ENCODE results near the gene ACAN.

Gene ACAN

DNA sequence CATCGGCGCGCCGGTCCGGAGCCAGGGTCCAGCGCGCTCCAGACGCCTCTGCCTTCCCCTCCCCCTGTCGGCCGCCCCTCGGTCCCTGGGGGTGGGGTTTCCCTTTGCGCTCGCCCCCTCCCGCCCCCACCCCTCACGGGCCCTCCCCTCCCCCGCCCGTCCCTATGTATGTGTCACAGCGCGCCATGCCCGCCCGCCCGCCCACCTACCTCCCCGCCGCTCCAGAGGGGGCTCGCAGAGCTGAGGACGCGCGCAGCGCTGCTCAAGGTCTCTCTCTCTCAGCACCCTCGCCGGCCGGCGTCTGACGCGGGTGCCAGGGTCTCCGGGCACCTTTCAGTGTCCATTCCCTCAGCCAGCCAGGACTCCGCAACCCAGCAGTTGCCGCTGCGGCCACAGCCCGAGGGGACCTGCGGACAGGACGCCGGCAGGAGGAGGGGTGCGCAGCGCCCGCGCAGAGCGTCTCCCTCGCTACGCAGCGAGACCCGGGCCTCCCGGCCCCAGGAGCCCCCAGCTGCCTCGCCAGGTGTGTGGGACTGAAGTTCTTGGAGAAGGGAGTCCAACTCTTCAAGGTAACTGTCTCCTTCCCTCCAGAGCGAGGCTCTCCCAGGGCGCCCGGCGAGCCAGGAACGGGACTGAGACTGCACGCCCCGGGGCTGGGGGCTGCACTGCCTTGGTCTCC is at the start of gene ACAN:
TSS of gene ACAN (plus strand) at position 196 of the 679 bp plus-strand sequence. CDS start 32,771 bp downstream, outside the sequence.
- Mint-ChIP-seq H3K4me1 (ENCODE audit: low read depth) (peaks cover 16% of the 10 kb centered on the region), H3K9me3 (ENCODE audit: low read depth) (no peaks in the 10 kb centered on the region), H3K36me3 (no peaks in the 10 kb centered on the region), H3K4me3 (peak within 1 kb of the TSS; percentile 80), H3K27ac (no peak within 1 kb of the TSS), H3K27me3 (peaks cover 43% of the 10 kb centered on the region)

DNA sequence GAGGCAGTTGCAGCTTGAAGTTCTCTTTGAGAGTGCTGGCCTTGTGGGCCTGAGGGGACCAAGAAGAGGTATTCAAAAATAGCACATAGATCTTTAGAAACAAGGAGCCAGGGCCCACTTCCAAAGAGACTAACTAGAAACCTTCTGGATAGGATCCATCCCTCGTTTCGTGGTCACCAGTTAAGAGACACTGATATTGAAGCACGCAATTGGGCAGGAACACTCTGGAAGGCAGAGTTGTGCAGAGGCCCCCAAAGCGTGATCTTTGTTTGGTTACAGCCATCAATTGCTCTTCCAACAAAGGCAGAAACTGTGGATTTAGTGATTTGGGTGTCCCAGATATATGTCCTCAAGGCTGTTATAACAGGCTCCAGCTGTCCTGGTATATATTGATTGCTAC is 46.7 kb upstream of the ACAN start:
- Mint-ChIP-seq H3K36me3 (no peaks in the 10 kb centered on the region), H3K4me1 (ENCODE audit: low read depth) (no peaks in the 10 kb centered on the region), H3K9me3 (ENCODE audit: low read depth) (no peaks in the 10 kb centered on the region), H3K4me3 (no peak overlapping the region), H3K27me3 (no peaks in the 10 kb centered on the region), H3K27ac (no peak overlapping the region)

DNA sequence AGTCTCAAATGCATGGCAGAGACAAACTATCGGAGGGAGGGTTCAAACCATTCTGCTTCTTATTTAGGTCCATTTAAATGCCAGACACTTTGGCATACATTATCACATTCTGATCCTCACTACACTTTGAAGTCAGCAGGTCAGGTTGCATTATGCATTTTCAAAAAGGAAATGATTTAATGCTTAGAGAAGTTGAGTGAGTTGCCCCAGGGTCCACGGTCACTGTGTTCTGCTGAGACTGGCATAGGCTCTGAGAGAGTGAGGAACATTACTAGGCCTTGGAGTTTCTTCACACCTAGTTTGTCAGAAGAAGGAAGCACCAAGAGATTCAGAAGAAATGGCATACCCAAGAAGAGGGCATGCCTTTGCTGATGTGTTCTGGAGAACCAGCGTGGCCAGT is 46.3 kb upstream of the ACAN start:
- Mint-ChIP-seq H3K9me3 (ENCODE audit: low read depth) (no peaks in the 10 kb centered on the region), H3K27ac (no peak overlapping the region), H3K4me3 (no peak overlapping the region), H3K4me1 (ENCODE audit: low read depth) (no peaks in the 10 kb centered on the region), H3K36me3 (no peaks in the 10 kb centered on the region), H3K27me3 (no peaks in the 10 kb centered on the region)

DNA sequence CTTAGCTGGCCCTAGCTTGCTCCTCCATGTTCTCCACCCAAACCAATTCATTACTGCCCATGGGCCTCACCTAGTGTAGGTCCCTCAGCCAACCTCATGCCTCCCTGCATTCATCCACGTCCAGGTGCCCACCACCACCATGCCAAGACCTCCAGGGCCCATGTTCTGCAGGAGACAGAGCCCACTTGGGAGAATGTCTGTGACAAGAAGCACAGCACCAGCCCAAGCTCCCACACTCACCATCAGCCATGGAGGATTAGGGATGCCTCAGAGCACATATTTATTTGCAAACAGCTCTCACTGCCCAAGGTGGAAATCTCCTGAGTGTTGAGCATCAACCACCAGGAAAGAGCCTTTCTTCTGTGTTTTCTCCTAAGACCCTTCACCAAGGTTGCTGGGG is 43.4 kb upstream of the ACAN start:
- peaks cover 1% of the 10 kb centered on the region for H3K27me3 Mint-ChIP-seq
- no peak overlapping the region for H3K27ac Mint-ChIP-seq
- H3K9me3 Mint-ChIP-seq (ENCODE audit: low read depth) = no peaks in the 10 kb centered on the region
- H3K4me1 Mint-ChIP-seq (ENCODE audit: low read depth) = no peaks in the 10 kb centered on the region
- no peak overlapping the region for H3K4me3 Mint-ChIP-seq
- no peaks in the 10 kb centered on the region for H3K36me3 Mint-ChIP-seq

DNA sequence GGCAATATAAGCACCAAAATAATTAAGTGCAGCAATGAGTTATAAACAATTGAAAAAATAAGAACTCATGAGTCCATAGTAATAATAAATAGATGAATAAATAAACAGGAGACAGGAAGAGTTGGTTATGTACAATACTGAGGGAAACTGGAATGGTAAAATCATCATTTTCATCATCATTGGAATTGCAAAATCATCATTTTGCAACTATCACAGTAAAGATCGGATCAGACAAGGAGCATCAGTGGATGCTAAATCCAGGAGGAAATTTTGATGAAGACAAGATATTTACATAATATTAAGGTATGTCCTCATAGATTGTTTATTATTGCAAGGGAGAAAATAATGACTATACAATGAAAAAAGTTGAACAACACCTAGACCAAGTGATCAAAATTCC is 38.8 kb upstream of the ACAN start:
- Mint-ChIP-seq H3K36me3 (no peaks in the 10 kb centered on the region), H3K27me3 (peaks cover 12% of the 10 kb centered on the region), H3K4me3 (no peak overlapping the region), H3K27ac (no peak overlapping the region), H3K4me1 (ENCODE audit: low read depth) (no peaks in the 10 kb centered on the region), H3K9me3 (ENCODE audit: low read depth) (no peaks in the 10 kb centered on the region)

DNA sequence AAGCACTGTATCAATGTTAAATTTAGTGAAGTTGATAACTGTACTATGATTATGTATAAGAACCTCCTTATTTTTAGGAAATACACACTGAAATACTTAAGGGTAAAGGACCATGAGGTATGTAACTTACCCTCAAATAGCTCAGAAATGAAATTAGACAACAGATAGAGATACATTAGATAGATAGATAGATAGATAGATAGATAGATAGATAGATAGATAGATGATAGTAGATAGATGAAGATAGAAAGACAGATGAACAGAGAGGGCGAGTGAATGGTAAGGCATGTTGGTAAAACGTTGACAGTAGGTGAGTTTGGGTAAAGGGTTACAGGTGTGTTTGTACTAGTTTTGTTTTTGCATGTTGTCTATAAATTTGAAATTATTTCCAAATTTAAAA is 38.0 kb upstream of the ACAN start:
- Mint-ChIP-seq H3K4me1 (ENCODE audit: low read depth) (peaks cover 2% of the 10 kb centered on the region), H3K27me3 (peaks cover 17% of the 10 kb centered on the region), H3K9me3 (ENCODE audit: low read depth) (no peaks in the 10 kb centered on the region), H3K27ac (no peak overlapping the region), H3K4me3 (no peak overlapping the region), H3K36me3 (peaks cover 4% of the 10 kb centered on the region)

DNA sequence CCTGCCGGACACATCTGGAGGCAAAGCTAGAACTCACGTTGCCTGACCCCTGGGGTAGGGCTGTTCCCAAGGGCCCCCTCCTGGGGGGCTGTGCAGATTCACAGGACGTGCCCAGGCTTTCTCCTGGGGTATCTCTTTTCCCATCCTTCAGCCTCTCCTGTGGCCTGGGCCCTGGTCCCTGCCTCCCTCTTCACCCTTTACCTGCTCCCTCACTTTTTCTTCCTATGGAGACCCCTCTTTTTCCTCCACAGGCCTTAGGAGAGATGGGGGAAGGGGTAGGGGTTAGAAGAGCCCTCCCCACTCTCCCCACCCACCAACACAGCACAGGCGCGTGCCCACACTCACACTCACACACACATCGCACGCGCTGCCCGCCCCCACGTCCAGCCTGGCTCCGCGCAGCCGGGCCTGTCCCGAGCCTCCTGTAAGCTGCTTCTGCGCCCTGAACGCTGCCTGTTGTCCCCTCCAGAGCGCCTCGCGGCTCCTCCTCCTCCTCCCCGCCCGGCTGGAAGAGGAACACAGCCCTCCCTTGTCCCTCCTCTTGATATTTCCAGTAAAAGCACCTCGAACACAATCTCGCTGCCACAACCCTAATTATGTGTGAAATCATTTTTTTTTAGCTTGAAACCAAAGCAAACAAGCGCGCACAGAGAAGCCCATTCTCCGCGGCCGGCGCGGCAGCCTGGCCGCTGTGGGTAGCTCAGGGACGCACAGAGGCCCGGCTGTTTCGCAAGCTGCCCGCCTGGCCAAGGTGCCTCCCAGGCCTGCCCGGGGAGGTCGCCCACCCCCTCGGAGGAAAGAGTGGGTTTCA is 33.9 kb upstream of the ACAN start:
- Mint-ChIP-seq H3K36me3 (peaks cover 9% of the 10 kb centered on the region), H3K27ac (no peak overlapping the region), H3K27me3 (peaks cover 22% of the 10 kb centered on the region), H3K4me1 (ENCODE audit: low read depth) (peaks cover 2% of the 10 kb centered on the region), H3K9me3 (ENCODE audit: low read depth) (no peaks in the 10 kb centered on the region), H3K4me3 (no peak overlapping the region)

DNA sequence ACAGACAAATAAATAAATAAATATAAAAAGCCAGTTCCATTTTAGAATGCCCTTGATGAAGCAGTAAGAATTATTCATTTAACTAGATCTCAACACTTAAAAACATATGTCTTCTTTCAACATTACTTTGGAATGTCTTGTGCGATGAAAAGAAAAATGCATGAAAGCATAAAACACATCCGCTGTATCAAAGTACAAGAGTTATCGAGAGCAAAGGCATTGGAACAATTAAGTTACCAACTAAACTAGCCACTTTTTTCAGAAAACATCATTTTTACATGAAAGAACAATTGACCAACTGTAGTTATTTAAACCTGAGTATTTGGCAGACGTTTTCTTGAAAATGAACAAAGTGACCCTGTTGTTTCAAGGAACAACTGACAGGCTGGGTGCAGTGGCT is 27.5 kb upstream of the ACAN start:
- Mint-ChIP-seq H3K27ac (no peak overlapping the region), H3K9me3 (ENCODE audit: low read depth) (peaks cover 3% of the 10 kb centered on the region), H3K4me3 (no peak overlapping the region), H3K27me3 (peaks cover 9% of the 10 kb centered on the region), H3K36me3 (peaks cover 6% of the 10 kb centered on the region), H3K4me1 (ENCODE audit: low read depth) (no peaks in the 10 kb centered on the region)

DNA sequence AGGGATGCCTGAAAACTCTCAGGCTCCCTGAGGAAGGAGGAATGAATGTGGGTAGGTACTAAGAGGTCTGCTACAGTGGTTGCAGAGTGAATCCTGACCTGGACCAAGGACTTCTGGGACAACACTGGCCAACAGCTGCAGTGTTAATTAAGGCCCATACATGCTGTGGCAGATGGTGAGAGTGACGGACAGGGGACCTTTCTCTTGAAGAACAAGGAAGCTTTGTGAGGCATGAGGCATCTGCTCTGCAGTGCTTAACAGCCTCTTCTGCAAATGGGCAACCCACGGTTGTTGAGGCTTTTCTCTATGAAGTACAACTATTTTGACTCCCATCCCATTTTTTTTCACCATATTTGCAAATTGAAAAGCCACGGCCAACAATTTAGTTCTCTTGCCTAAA is 26.6 kb upstream of the ACAN start:
- no peak overlapping the region for H3K4me3 Mint-ChIP-seq
- no peaks in the 10 kb centered on the region for H3K4me1 Mint-ChIP-seq (ENCODE audit: low read depth)
- H3K9me3 Mint-ChIP-seq (ENCODE audit: low read depth) = peaks cover 3% of the 10 kb centered on the region
- peaks cover 7% of the 10 kb centered on the region for H3K27me3 Mint-ChIP-seq
- no peak overlapping the region for H3K27ac Mint-ChIP-seq
- peaks cover 2% of the 10 kb centered on the region for H3K36me3 Mint-ChIP-seq

DNA sequence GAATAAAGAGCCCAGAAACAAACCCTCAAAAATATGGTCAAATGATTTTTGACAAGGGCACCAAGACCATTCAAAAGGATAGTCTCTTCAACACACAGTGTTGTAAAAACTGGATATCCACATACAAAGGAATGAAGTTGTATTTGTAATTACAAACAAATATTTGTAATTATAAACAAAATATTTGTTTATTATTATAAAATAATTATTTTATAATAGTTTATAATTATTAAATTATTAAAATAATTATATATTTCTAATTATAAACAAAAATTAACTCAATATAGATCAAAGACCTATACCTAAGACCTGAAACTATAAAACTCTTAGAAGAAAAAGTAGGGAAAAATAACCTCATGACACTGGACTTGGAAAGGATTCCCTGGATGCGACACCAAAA is 23.3 kb upstream of the ACAN start:
- H3K27ac Mint-ChIP-seq = no peak overlapping the region
- no peak overlapping the region for H3K4me3 Mint-ChIP-seq
- no peaks in the 10 kb centered on the region for H3K4me1 Mint-ChIP-seq (ENCODE audit: low read depth)
- peaks cover 3% of the 10 kb centered on the region for H3K9me3 Mint-ChIP-seq (ENCODE audit: low read depth)
- H3K36me3 Mint-ChIP-seq = peaks cover 2% of the 10 kb centered on the region
- H3K27me3 Mint-ChIP-seq = peaks cover 9% of the 10 kb centered on the region

DNA sequence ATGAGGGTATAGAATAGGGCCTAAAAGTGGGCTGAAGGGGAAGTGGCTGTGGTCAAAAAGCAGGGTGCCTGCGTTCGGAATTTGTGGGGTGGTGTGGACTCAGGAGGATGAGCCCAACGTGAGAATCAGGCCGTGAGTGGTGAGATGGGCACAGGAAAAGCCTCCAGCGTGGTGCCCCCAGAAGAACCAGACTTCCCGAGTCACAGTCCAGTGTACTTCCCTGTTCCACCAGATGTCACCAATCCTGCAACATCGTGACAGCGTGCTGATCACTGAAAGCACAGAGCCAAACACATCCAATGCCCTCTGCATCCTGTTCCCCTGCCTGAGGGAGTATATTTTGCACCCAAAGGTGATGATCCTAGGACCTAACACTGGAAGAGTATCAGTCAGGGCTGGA is 20.8 kb upstream of the ACAN start:
- Mint-ChIP-seq H3K4me3 (no peak overlapping the region), H3K9me3 (ENCODE audit: low read depth) (no peaks in the 10 kb centered on the region), H3K27me3 (peaks cover 6% of the 10 kb centered on the region), H3K36me3 (no peaks in the 10 kb centered on the region), H3K4me1 (ENCODE audit: low read depth) (no peaks in the 10 kb centered on the region), H3K27ac (no peak overlapping the region)

DNA sequence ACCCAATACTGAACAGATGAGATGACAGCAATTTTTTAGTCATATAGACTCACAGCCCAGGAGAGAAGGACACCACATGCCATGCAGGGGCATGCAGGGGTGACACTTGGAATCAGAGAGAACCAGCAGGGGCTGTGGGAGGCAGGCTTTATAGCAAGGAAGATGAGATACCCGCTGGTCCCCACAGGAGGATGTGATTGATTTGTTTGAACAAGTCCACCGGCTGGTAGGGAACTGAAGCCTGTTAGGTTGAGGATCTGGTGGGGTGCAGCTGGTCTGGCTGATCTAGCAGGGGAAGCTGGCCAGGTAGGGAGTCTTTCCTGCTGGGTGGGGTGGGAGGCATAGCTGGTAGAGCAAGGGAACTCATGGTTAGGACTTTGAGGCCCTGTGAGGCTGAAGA is 18.0 kb upstream of the ACAN start:
- Mint-ChIP-seq H3K9me3 (ENCODE audit: low read depth) (no peaks in the 10 kb centered on the region), H3K27ac (no peak overlapping the region), H3K4me1 (ENCODE audit: low read depth) (no peaks in the 10 kb centered on the region), H3K4me3 (no peak overlapping the region), H3K36me3 (no peaks in the 10 kb centered on the region), H3K27me3 (peaks cover 5% of the 10 kb centered on the region)

DNA sequence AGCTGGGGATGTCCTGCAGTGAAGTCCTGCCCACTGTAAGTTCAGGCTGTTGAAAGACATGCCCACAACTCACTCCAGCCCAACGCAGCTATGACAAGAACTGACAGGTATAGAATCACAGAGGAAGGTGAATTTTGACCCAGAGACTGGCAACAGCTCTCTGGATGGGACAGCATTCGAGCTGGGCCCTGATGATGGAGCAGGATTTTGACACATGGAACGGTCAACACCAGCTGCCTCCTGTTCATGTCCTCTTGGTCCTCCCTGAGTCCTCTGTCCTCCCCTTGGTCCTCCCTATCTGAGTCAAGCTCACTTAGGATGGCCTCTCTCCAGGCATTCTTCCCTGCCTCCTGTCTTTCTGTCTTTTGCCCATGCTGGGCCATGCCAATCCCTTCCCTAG is 15.2 kb upstream of the ACAN start:
- Mint-ChIP-seq H3K27ac (no peak overlapping the region), H3K36me3 (no peaks in the 10 kb centered on the region), H3K4me3 (no peak overlapping the region), H3K4me1 (ENCODE audit: low read depth) (no peaks in the 10 kb centered on the region), H3K27me3 (peaks cover 6% of the 10 kb centered on the region), H3K9me3 (ENCODE audit: low read depth) (no peaks in the 10 kb centered on the region)

DNA sequence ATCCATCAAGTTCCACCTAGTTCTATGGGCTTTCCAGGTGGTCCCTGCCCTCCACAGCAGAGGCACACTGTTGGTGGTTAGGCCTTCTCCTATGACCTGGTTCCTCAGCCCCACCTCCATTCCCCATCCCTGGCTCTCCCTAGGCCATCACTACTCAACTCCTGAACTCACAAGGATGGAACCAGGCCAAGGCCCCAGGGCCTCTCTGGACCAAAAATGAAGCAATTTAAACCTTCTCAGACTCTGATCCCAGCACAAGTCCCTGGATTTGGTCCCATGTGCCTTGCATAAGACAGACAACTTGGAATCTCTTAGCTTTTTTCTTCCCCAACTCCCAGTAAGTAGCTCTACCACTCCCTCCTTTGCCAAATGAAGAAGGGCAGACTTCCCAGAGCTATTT is 14.4 kb upstream of the ACAN start:
- H3K4me3 Mint-ChIP-seq = no peak overlapping the region
- no peaks in the 10 kb centered on the region for H3K9me3 Mint-ChIP-seq (ENCODE audit: low read depth)
- peaks cover 10% of the 10 kb centered on the region for H3K27me3 Mint-ChIP-seq
- H3K4me1 Mint-ChIP-seq (ENCODE audit: low read depth) = no peaks in the 10 kb centered on the region
- no peaks in the 10 kb centered on the region for H3K36me3 Mint-ChIP-seq
- H3K27ac Mint-ChIP-seq = no peak overlapping the region

DNA sequence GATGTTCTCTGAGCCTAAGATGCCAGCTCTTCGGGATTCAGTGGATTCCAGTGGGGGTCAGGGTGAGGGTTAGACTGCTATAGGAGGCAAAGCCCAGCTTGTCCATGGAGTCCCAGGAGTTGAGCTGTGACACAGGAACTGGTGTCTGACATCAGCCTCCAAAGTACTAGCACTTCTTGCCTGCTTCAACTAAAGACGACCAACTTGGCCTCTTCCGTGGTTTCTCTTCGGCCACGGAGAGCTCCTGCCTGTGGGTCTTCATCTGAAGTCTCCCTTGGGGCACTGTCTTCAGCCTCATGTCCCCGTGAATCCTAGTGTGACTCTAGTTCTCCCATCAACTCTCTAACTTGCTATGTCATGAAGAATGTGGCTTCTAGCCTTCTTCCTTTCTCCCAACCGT is 12.8 kb upstream of the ACAN start:
- H3K4me1 Mint-ChIP-seq (ENCODE audit: low read depth) = no peaks in the 10 kb centered on the region
- no peak overlapping the region for H3K27ac Mint-ChIP-seq
- H3K27me3 Mint-ChIP-seq = peaks cover 16% of the 10 kb centered on the region
- H3K9me3 Mint-ChIP-seq (ENCODE audit: low read depth) = no peaks in the 10 kb centered on the region
- H3K36me3 Mint-ChIP-seq = no peaks in the 10 kb centered on the region
- H3K4me3 Mint-ChIP-seq = no peak overlapping the region

DNA sequence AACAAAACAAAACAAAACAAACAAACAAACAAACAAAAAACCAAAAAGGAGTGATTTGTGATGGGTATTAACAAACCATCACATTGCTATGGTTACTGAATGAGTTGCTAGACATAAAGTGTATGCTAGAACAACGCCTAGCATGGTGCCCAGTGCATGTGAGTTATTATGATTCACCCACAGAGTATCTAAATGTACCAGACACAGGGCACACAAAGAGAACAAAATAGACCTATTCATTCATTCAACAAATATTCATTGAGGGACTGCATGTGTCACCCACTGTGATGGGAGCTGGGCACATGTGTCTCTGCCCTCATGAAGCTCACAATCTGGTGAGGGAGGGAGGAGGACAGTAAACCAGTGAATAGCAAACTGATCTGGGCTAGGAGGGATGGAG is 11.6 kb upstream of the ACAN start:
- Mint-ChIP-seq H3K4me1 (ENCODE audit: low read depth) (no peaks in the 10 kb centered on the region), H3K27me3 (peaks cover 21% of the 10 kb centered on the region), H3K36me3 (no peaks in the 10 kb centered on the region), H3K9me3 (ENCODE audit: low read depth) (no peaks in the 10 kb centered on the region), H3K4me3 (no peak overlapping the region), H3K27ac (no peak overlapping the region)

Measured in activated naive CD8-positive, alpha-beta T cell (primary cell).